Measurements from ENCODE around the gene TTLL11.

Gene TTLL11

DNA sequence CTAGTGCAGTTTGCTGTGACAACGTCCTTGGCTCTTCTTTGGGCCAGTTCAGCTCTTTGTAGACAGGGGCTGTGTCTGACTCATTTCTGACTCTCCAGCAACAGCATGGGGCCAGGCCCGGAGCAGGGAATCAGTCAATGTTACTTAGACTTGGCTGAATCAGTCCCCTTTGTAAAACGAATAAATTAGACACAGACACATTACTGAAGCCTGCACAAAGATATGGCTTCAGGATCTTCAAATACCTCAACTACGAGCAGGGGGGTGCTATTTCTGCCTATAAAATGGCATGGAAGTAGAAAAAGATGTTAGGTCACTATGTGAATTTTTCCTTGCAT is 204.7 kb downstream of the TTLL11 start:
- DNase-seq (ENCODE audit: low spot score), result no peak
- TF ChIP-seq, protein P1, sequence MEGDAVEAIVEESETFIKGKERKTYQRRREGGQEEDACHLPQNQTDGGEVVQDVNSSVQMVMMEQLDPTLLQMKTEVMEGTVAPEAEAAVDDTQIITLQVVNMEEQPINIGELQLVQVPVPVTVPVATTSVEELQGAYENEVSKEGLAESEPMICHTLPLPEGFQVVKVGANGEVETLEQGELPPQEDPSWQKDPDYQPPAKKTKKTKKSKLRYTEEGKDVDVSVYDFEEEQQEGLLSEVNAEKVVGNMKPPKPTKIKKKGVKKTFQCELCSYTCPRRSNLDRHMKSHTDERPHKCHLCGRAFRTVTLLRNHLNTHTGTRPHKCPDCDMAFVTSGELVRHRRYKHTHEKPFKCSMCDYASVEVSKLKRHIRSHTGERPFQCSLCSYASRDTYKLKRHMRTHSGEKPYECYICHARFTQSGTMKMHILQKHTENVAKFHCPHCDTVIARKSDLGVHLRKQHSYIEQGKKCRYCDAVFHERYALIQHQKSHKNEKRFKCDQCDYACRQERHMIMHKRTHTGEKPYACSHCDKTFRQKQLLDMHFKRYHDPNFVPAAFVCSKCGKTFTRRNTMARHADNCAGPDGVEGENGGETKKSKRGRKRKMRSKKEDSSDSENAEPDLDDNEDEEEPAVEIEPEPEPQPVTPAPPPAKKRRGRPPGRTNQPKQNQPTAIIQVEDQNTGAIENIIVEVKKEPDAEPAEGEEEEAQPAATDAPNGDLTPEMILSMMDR (conservative IDR thresholded peaks at IDR 0.05; ENCODE audit: low read depth), result no peak
- no peak overlapping the region for H3K27ac ChIP-seq
- ChIA-PET POLR2A (ENCODE audit: low non-redundant PET) (no interaction called here), CTCF (interaction anchor here (0.6 kb wide), 1 partner anchor 23 kb away, joined by 3 read pairs; no protein-coding TSS in a partner anchor)

DNA sequence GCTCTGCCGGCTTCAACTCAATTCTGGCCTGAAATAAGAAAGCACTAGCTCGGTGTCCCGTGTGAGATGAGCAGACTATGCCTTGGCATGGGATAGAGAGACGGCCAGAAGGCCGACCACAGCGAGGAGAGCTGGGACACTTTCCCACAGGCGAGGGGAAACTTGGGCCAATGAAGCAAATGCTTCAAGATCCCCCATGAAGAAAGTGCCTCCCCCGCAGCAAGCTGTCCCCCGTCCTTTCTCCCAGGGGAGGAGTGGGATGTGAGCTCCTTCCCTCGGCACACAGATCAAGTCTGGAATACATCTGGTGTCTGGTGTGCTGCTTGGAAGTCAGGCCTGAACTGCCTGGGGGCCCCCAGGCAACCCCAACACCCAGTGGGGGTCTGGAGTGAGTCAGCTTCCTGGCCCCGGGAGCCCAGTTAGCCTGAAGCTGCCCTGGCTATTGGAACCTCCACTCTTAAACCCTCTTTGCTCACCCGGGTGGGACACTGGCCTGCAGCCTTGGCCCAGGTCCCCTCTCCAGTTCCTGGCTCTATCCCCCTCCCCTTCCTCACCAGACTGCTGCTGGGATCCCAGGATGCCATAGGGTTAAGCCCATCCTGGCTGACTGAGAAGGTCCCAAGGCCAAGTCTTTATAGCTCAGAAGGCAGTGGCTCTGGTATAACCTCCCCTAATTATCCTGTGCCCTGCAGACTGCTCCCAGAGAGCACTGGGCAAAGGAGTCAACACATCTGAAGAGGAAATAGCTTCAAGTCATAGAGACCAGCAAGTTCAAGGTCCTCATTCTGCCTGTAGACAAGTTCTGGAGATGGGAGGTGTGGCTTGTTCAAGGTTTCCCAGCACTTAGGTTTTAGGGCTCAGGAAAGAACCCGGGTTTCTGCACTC is 205.3 kb downstream of the TTLL11 start:
- TF ChIP-seq, protein P1 (conservative IDR thresholded peaks at IDR 0.05; ENCODE audit: low read depth), result no peak
- POLR2A ChIA-PET (ENCODE audit: low non-redundant PET), result no interaction called here
- CTCF ChIA-PET, result interaction anchor here (1.1 kb wide), 1 partner anchor 188 kb away, joined by 3 read pairs; no protein-coding TSS in a partner anchor
- DNase-seq (ENCODE audit: low spot score), result no peak
- no peak overlapping the region for H3K27ac ChIP-seq

DNA sequence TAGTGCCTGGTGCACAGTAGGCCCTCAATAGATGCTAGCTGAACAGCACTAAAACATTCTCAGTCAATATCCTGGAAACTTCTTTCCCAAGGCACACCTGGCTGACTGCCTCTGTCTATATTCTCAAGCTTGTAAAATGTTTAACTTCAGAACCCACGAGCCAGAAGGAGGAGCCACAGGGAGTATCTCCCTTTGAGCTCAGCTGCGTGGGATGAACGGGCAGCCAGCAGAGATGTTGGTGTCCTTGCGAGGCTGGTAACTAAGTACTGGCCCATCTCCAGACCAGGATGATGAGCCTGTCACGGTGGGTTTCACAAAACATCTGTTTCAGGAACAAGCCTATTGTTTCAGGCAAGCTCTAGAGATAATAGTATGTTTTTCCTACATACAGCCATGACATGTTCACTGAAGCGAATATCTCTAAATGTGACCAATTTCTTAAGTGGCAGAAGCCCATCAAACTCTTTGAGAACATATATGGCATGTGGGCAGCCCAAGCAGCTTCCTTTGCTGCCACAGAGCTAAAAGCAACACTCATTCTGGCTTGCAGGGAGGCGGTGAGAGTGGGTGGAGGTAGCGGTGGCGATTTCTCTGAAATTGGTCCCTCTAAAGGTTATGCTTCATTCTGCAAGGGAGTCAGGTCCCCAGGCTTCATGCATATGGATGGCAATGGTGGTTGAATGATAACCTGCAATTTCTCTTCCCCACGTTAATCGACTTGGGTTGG is 206.2 kb downstream of the TTLL11 start:
- no peak for DNase-seq (ENCODE audit: low spot score)
- CTCF ChIA-PET, result interaction anchor here (0.7 to 1.1 kb wide), 2 partner anchors 20 to 187 kb away, joined by 3 to 4 read pairs; no protein-coding TSS in a partner anchor
- POLR2A ChIA-PET (ENCODE audit: low non-redundant PET), result no interaction called here
- no peak overlapping the region for H3K27ac ChIP-seq
- TF ChIP-seq, protein P1 (conservative IDR thresholded peaks at IDR 0.05; ENCODE audit: low read depth), result no peak

DNA sequence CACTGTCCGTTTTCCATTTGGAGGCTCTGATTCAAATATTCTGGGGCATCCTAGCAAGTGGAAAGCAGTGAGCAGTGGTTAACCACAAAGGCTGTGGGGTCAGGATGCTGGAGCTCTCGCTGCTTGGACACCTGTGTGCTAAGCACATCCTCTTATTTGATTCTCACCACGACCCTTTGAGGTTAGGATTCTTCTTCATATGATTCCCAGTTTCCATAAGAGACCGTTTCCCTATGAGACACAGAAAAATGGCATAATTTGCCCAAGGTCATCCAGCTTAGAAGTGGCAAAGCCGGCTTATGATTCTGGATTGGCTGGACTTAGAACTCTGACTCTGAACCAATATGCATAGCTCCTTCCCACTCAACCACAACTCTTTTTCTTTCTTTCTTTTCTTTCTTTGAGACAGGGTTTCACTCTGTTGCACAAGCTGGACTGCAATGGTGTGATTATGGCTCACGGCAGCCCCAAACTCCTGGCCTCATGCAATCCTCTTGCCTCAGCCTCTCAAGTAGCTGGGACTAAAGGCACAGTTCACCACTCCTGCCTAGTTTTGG is 207.7 kb downstream of the TTLL11 start:
- DNase-seq (ENCODE audit: low spot score), result no peak
- TF ChIP-seq, protein P1 (conservative IDR thresholded peaks at IDR 0.05; ENCODE audit: low read depth), result no peak
- POLR2A ChIA-PET (ENCODE audit: low non-redundant PET), result no interaction called here
- no peak overlapping the region for H3K27ac ChIP-seq
- CTCF ChIA-PET, result no interaction called here

DNA sequence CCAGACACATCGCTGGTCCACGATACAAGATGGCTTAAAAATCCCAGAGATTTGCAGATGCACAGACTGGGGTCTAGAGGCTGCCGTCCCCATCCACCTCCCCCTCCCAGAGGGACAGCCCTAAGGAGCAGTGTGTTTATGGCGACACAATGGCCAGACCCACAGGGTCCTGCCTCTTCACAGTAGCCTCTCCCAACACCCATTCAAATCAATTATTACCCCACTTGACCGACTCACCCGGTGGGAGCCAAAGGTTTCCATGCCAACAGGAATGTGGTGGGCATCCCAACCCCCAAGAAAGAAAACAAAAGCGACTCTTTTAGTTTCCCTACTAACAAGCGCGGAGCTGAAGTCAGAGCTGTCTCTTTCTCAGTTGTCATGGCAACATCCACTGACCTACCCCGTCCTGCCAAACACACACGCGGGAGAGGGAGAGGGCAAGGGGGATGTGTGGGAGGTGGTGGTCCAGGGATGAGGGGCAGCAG is 209.0 kb downstream of the TTLL11 start:
- no peak overlapping the region for H3K27ac ChIP-seq
- CTCF ChIA-PET, result interaction anchor here (0.6 kb wide), 1 partner anchor 136 kb away, joined by 4 read pairs; no protein-coding TSS in a partner anchor
- DNase-seq (ENCODE audit: low spot score), result no peak
- TF ChIP-seq, protein P1 (conservative IDR thresholded peaks at IDR 0.05; ENCODE audit: low read depth), result no peak
- POLR2A ChIA-PET (ENCODE audit: low non-redundant PET), result interaction anchor here (0.6 kb wide), 1 partner anchor 341 kb away, joined by 3 read pairs; no protein-coding TSS in a partner anchor

Data from RWPE1 (cell line).